ENCODE results near the gene PARVA. TPM values are rescaled to one million over a fixed set of nuclear protein-coding genes. Genes with fewer than 3 reads are reported as not detected.
A peak's percentile ranks its signal among the peaks of the same experiment; 100 is the strongest.

The PARVA gene
- total RNA-seq, 2 donors from 2014 or later: 38.4 to 55.1 TPM

DNA sequence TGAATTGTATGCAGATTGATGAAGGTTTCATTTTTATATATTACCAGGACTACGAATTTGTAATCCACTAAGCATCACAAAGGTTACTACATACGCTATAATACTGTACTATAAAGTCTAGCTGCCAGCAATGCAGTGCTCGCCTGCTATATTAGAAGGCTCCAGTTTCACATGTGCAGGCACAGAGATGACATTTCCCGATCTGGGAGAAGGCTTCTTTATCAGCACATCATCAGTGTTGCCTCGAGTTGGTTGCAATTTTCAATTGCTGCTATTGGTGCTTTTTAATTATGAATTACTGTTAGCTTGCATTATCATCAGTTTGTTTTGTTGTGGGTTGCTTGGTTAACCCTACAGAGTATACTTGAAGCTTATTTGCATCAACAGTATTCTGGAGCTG is 153.6 kb downstream of the PARVA start:
- TF ChIP-seq POLR2AphosphoS5 (IDR thresholded peaks at IDR 0.05): no peak
- TF ChIP-seq, protein P1, sequence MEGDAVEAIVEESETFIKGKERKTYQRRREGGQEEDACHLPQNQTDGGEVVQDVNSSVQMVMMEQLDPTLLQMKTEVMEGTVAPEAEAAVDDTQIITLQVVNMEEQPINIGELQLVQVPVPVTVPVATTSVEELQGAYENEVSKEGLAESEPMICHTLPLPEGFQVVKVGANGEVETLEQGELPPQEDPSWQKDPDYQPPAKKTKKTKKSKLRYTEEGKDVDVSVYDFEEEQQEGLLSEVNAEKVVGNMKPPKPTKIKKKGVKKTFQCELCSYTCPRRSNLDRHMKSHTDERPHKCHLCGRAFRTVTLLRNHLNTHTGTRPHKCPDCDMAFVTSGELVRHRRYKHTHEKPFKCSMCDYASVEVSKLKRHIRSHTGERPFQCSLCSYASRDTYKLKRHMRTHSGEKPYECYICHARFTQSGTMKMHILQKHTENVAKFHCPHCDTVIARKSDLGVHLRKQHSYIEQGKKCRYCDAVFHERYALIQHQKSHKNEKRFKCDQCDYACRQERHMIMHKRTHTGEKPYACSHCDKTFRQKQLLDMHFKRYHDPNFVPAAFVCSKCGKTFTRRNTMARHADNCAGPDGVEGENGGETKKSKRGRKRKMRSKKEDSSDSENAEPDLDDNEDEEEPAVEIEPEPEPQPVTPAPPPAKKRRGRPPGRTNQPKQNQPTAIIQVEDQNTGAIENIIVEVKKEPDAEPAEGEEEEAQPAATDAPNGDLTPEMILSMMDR (IDR thresholded peaks at IDR 0.05): no peak
- no peak for TF ChIP-seq POLR2A (IDR thresholded peaks at IDR 0.05)
- Histone ChIP-seq H3K9me3 (no peaks in the 10 kb centered on the region), H3K4me3 (no peak overlapping the region), H3K27me3 (replicated peaks; ENCODE audit: insufficient read depth) (no peaks in the 10 kb centered on the region), H3K4me1 (replicated peaks) (no peaks in the 10 kb centered on the region), H3K27ac (no peak overlapping the region), H3K36me3 (no peaks in the 10 kb centered on the region)
- 72% methylated on average over 5 of the region's 5 CpGs for WGBS
- intact Hi-C loops (cut with DNase I): no loop called here
- no peak for DNase-seq (ENCODE audit: low spot score)

DNA sequence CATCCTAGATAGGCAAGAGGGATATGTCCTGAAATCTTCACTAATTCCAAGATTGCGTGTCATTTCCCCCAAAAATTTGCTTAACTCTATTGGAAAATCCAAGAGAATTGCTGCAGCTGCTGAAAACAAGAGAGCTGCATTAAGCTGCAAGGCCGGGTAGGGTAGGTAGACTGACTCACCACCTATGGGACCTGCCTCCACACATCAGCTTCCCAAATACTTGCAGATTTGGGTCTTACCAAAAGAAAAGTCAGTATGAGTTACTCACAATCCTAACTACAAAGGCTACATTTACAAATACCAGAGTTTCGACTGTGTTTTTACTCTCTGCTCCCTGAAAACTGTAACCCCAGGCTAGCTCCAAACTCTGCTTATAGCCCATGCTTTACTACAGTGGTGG is 154.3 kb downstream of the PARVA start:
- TF ChIP-seq POLR2AphosphoS5 (IDR thresholded peaks at IDR 0.05) (no peak), POLR2A (IDR thresholded peaks at IDR 0.05) (no peak)
- TF ChIP-seq, protein P1 (IDR thresholded peaks at IDR 0.05): no peak

DNA sequence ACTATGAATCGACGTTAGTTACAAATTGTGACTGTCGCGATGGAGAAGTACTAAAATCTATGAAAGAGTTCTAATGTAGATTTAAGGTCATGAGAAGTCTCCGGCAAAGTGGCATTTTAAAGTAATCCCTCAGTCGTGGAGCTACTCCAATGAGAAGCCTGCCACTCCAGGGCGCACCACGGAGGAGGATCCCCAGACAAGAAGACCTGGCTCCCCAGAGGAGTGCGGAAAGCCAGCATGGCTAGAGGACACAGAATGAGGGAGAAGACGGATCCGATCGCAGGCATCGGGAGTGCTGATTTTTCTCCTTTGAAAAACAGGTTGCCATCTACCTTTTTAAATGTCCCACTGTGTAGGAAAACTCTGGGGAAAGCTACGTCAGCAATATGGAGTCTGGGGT is 155.2 kb downstream of the PARVA start:
- no peaks in the 10 kb centered on the region for H3K27me3 ChIP-seq (replicated peaks; ENCODE audit: insufficient read depth)
- intact Hi-C loops (cut with DNase I): no loop called here
- H3K27ac ChIP-seq: no peak overlapping the region
- 96% methylated on average over 14 of the region's 14 CpGs for WGBS
- no peak for DNase-seq (ENCODE audit: low spot score)
- TF ChIP-seq POLR2A (IDR thresholded peaks at IDR 0.05) (no peak), POLR2AphosphoS5 (IDR thresholded peaks at IDR 0.05) (no peak)
- TF ChIP-seq, protein P1 (IDR thresholded peaks at IDR 0.05): no peak
- no peaks in the 10 kb centered on the region for H3K9me3 ChIP-seq
- no peaks in the 10 kb centered on the region for H3K36me3 ChIP-seq
- H3K4me1 ChIP-seq (replicated peaks): no peaks in the 10 kb centered on the region
- no peak overlapping the region for H3K4me3 ChIP-seq

More for the DNA sequence above, 154.3 kb downstream of the PARVA start:
- H3K27me3 ChIP-seq (replicated peaks; ENCODE audit: insufficient read depth): no peaks in the 10 kb centered on the region
- no peaks in the 10 kb centered on the region for H3K4me1 ChIP-seq (replicated peaks)
- no peaks in the 10 kb centered on the region for H3K36me3 ChIP-seq
- H3K9me3 ChIP-seq: no peaks in the 10 kb centered on the region
- H3K27ac ChIP-seq: no peak overlapping the region
- H3K4me3 ChIP-seq: no peak overlapping the region
- no peak for DNase-seq (ENCODE audit: low spot score)
- intact Hi-C loops (cut with DNase I): no loop called here
- 96% methylated on average over 3 of the region's 3 CpGs for WGBS

DNA sequence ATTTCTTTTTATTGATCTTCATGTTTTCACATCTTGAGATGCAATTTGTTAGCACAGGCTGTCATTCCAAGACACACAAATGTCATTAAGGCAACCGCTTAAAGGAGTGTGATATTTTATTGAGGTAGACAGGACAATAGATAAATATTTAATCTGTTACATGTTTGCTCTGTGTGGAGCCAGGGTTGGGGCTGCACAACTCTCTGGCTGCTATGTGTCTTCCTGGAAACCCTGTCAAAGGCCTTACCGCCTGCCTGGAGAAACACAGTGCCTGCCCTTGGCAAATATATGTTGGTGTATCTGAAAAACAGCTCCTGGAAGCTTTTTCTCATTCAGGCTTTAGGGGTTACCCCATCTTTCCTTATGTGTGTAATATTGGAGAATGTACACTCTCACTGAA is 157.2 kb downstream of the PARVA start:
- peak; percentile 76 for TF ChIP-seq POLR2AphosphoS5 (IDR thresholded peaks at IDR 0.05)
- TF ChIP-seq, protein P1 (IDR thresholded peaks at IDR 0.05): no peak
- TF ChIP-seq POLR2A (IDR thresholded peaks at IDR 0.05): no peak
- 38% methylated on average over 2 of the region's 2 CpGs for WGBS
- Histone ChIP-seq H3K9me3 (no peaks in the 10 kb centered on the region), H3K27ac (no peak overlapping the region), H3K4me1 (replicated peaks) (no peaks in the 10 kb centered on the region), H3K27me3 (replicated peaks; ENCODE audit: insufficient read depth) (no peaks in the 10 kb centered on the region), H3K36me3 (no peaks in the 10 kb centered on the region), H3K4me3 (no peak overlapping the region)
- intact Hi-C loops (cut with DNase I): no loop called here
- DNase-seq (ENCODE audit: low spot score): peak; percentile 61

DNA sequence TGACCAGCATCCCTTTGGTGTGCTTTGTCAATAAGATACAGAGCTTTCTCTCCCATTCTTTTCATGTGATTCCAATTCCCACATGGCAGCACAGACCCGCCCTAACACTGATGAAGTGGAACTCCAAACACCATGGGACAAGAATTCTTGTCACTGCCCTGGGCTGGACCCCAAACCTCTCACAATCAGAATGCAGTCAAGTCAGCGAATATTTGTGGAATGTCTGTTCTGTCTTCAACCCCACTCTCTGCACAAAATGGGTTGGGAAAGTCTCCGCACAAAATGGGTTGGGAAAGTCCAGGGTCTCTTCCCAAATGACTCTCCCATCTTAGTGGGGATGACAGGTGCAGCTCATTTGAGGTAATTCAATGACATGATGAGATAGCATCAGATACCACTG is 157.9 kb downstream of the PARVA start:
- Histone ChIP-seq H3K27me3 (replicated peaks; ENCODE audit: insufficient read depth) (no peaks in the 10 kb centered on the region), H3K27ac (no peak overlapping the region), H3K9me3 (no peaks in the 10 kb centered on the region), H3K36me3 (no peaks in the 10 kb centered on the region), H3K4me1 (replicated peaks) (no peaks in the 10 kb centered on the region), H3K4me3 (no peak overlapping the region)
- 91% methylated on average over 3 of the region's 3 CpGs for WGBS
- intact Hi-C loops (cut with DNase I): no loop called here
- DNase-seq (ENCODE audit: low spot score): no peak
- TF ChIP-seq POLR2AphosphoS5 (IDR thresholded peaks at IDR 0.05) (no peak), POLR2A (IDR thresholded peaks at IDR 0.05) (no peak)
- TF ChIP-seq, protein P1 (IDR thresholded peaks at IDR 0.05): no peak
